ENCODE data around the gene HES7.

GRCh38 chr17:8149419-8150193 is 25.7 kb upstream of the HES7 start:
- TF ChIP-seq, protein P1, sequence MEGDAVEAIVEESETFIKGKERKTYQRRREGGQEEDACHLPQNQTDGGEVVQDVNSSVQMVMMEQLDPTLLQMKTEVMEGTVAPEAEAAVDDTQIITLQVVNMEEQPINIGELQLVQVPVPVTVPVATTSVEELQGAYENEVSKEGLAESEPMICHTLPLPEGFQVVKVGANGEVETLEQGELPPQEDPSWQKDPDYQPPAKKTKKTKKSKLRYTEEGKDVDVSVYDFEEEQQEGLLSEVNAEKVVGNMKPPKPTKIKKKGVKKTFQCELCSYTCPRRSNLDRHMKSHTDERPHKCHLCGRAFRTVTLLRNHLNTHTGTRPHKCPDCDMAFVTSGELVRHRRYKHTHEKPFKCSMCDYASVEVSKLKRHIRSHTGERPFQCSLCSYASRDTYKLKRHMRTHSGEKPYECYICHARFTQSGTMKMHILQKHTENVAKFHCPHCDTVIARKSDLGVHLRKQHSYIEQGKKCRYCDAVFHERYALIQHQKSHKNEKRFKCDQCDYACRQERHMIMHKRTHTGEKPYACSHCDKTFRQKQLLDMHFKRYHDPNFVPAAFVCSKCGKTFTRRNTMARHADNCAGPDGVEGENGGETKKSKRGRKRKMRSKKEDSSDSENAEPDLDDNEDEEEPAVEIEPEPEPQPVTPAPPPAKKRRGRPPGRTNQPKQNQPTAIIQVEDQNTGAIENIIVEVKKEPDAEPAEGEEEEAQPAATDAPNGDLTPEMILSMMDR (IDR thresholded peaks at IDR 0.05), result no peak
- TF ChIP-seq POLR2A (IDR thresholded peaks at IDR 0.05), result no peak
